ENCODE data around the gene FRMD4A. TPM values are rescaled to one million over a fixed set of nuclear protein-coding genes. Genes with fewer than 3 reads are reported as not detected.
A peak's percentile ranks its signal among the peaks of the same experiment; 100 is the strongest.

The FRMD4A gene
- total RNA-seq, 1 donor from 2014 or later: 34.6 TPM

- TF ChIP-seq CTCF (conservative IDR thresholded peaks at IDR 0.05; ENCODE audit: low read depth, low read length): no peak
- no peak overlapping the region for H3K4me3 ChIP-seq (ENCODE audit: low read depth, low read length)
- no peak for DNase-seq (ENCODE audit: low read depth)
Measured at GRCh38 chr10:13950543-13950939, 380.2 kb downstream of the FRMD4A start.

GRCh38 chr10:13949844-13950542 is 380.7 kb downstream of the FRMD4A start:
- TF ChIP-seq CTCF (conservative IDR thresholded peaks at IDR 0.05; ENCODE audit: low read depth, low read length): no peak
- DNase-seq (ENCODE audit: low read depth): peak; percentile 59
- H3K4me3 ChIP-seq (ENCODE audit: low read depth, low read length): no peak overlapping the region

- no peak for TF ChIP-seq CTCF (conservative IDR thresholded peaks at IDR 0.05; ENCODE audit: low read depth, low read length)
- H3K4me3 ChIP-seq (ENCODE audit: low read depth, low read length): no peak overlapping the region
- no peak for DNase-seq (ENCODE audit: low read depth)
Measured at GRCh38 chr10:13946209-13946460, 384.6 kb downstream of the FRMD4A start.

GRCh38 chr10:13945390-13946208 is 385.1 kb downstream of the FRMD4A start:
- TF ChIP-seq CTCF (conservative IDR thresholded peaks at IDR 0.05; ENCODE audit: low read depth, low read length): no peak
- H3K4me3 ChIP-seq (ENCODE audit: low read depth, low read length): no peak overlapping the region
- no peak for DNase-seq (ENCODE audit: low read depth)

- no peak overlapping the region for H3K4me3 ChIP-seq (ENCODE audit: low read depth, low read length)
- no peak for TF ChIP-seq CTCF (conservative IDR thresholded peaks at IDR 0.05; ENCODE audit: low read depth, low read length)
- no peak for DNase-seq (ENCODE audit: low read depth)
Measured at GRCh38 chr10:13944823-13945222, 385.9 kb downstream of the FRMD4A start.

GRCh38 chr10:13943735-13944398 is 386.9 kb downstream of the FRMD4A start:
- no peak for TF ChIP-seq CTCF (conservative IDR thresholded peaks at IDR 0.05; ENCODE audit: low read depth, low read length)
- H3K4me3 ChIP-seq (ENCODE audit: low read depth, low read length): no peak overlapping the region
- no peak for DNase-seq (ENCODE audit: low read depth)

Measured in epithelial cell of proximal tubule (primary cell).